ENCODE measurements around the gene PITHD1. TPM values are rescaled to one million over a fixed set of nuclear protein-coding genes. Genes with fewer than 3 reads are reported as not detected.

PITHD1 gene
- total and polyA plus RNA-seq, 2 of the 8 experiments (the other 6 are each of a cell fraction or from before 2014, with no cell fraction given): 67.4 to 68.8 TPM

DNA sequence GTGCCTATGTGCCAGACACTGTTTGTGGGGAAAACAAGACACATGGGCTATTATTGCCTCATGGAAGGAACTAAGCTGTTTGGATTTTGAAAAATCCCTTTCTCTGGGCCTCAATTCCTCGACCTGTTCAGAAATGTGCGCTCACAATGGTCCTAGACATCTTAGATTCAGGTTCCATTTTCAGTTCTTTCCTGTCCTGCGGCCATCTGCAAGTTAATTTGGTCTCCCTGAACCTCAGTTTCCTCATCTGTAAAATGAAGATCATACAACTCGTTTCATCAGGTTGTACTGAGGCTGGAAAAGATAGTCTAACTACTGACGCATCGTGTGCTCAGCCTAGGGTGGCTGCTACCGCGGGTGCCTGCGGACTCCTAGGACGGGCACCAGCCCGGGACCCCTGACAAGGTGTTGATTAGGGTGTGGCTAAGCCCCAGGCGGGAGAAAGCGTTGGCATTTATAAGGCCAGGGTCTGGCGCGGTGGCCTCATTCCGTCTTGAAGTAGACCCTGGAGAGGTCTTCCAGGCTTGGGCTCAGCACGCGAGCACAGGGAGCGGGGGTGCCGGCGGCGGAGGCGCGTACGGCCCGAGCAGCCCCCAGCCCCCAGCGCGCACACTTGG lies 35.4 kb upstream of the PITHD1 start:
- Histone ChIP-seq H3K4me1 (replicated peaks in 1 of 4; ENCODE audit: control insufficient read depth in 3 of 4, insufficient read depth in 4 of 4, low read length in 3 of 4) (peaks cover 3 to 10% (median 3%) of the 10 kb centered on the region in 4 experiments; a peak in 4 of 7 replicates), H3K79me1 (ENCODE audit: low read depth, low read length) (peaks cover 4% of the 10 kb centered on the region; the same call in 1 of the 2 replicates), H2AFZ (ENCODE audit: low read length) (peak overlapping the region; percentile 13; the same call in 1 of the 2 replicates), H3K36me3 (ENCODE audit: control insufficient read depth in 2 of 4, insufficient read depth in 4 of 4, low read length in 3 of 4) (peaks cover 0 to 6% (median 2%) of the 10 kb centered on the region in 4 experiments; a peak in 3 of 8 replicates), H4K91ac (replicated peaks; ENCODE audit: insufficient read length, low read length) (peak overlapping the region; percentile 95), H3K4ac (replicated peaks; ENCODE audit: insufficient read length, low read depth, low read length) (peak overlapping the region; percentile 76), H3K27me3 (replicated peaks in 1 of 4; ENCODE audit: control insufficient read depth in 3 of 4, extremely low read depth in 1 of 4, insufficient read depth in 3 of 4, low read length in 3 of 4) (no peaks in the 10 kb centered on the region), H2BK120ac (replicated peaks; ENCODE audit: low read depth, low read length) (no peak overlapping the region), H2BK15ac (ENCODE audit: low read length) (0 out of 2 replicates have a peak overlapping the region, but pooled peaks have one; percentile 61), H3K23me2 (ENCODE audit: low read depth, low read length) (peaks cover 4% of the 10 kb centered on the region; the same call in 1 of the 2 replicates), H3K4me2 (ENCODE audit: insufficient read depth in 1 of 2, low read depth in 2 of 2, low read length in 2 of 2) (peak overlapping the region; percentile 76 to 79), H3K23ac (ENCODE audit: insufficient read length) (no peak overlapping the region), H2BK20ac (ENCODE audit: low read length) (no peak overlapping the region), H2BK5ac (ENCODE audit: low read depth, low read length) (no peak overlapping the region; the same call in 1 of the 2 replicates), H2AK5ac (ENCODE audit: low read depth, low read length) (no peak overlapping the region), H3K9me3 (ENCODE audit: insufficient read depth in 2 of 2, low read depth in 1 of 2, low read length in 1 of 2) (no peaks in the 10 kb centered on the region), H3K56ac (replicated peaks; ENCODE audit: insufficient read length, low read depth, low read length) (peak overlapping the region; percentile 88), H3K14ac (ENCODE audit: insufficient read length) (no peak overlapping the region), H4K20me1 (replicated peaks in 1 of 2; ENCODE audit: control insufficient read depth in 1 of 2, insufficient read depth in 2 of 2, low read length in 2 of 2) (peaks cover 9 to 12% of the 10 kb centered on the region in 2 experiments), H3K79me2 (ENCODE audit: control insufficient read depth in 1 of 2, insufficient read depth in 2 of 2, low read length in 2 of 2) (peaks cover 19 to 41% of the 10 kb centered on the region in 2 experiments), H4K8ac (ENCODE audit: extremely low read depth, insufficient read depth, low read length) (peak overlapping the region; percentile 87), H3K18ac (ENCODE audit: extremely low read depth, low read length) (peak overlapping the region; percentile 93), H4K5ac (ENCODE audit: insufficient read length, low read depth, low read length) (peak overlapping the region; percentile 91), H3K27ac (ENCODE audit: low read depth, low read length) (no peak overlapping the region; the same call in 1 of the 2 replicates), H3K4me3 (ENCODE audit: extremely low read depth in 1 of 4, insufficient read depth in 2 of 4, low read depth in 3 of 4, low read length in 4 of 4) (peak overlapping the region; percentile 79 to 88 (median 84)), H2BK12ac (ENCODE audit: low read depth, low read length) (no peak overlapping the region), H3K9ac (replicated peaks in 1 of 4; ENCODE audit: extremely low read depth in 1 of 4, low read depth in 3 of 4, low read length in 3 of 4) (peak overlapping the region in 3 of 4 experiments; percentile 67 to 78 (median 70); a peak in 6 of 7 replicates)
- CTCF ChIA-PET (ENCODE audit: partially characterized antibody): interaction anchor here (1.0 to 1.2 kb wide), 2 partner anchors 52 to 198 kb away, joined by 3 to 4 read pairs; partner anchors contain the start of gene RPL11
- FAIRE-seq (no peak), DNase-seq (ENCODE audit: low read depth in 1 of 2, low spot score in 2 of 2) (peak in 1 of 2 experiments; percentile 29)
- POLR2A ChIA-PET (ENCODE audit: partially characterized antibody): interaction anchor here (0.6 to 13.6 kb wide), 24 partner anchors 9 to 245 kb away, joined by 3 to 190 read pairs (median 5); partner anchors contain the start of genes LYPLA2, PITHD1, RPL11 and SRSF10
- 15% methylated on average over 21 of the region's 28 CpGs; no CpG with 5 or more reads in 1 of the 2 experiments for WGBS, 2 experiments (ENCODE audit: extremely low coverage in 1 of 2, insufficient coverage in 1 of 2, insufficient read length in 1 of 2, insufficient replicate concordance in 2 of 2, low coverage in 1 of 2, low lambda C conversion rate in 2 of 2, missing lambda C conversion rate in 1 of 2)
- TF ChIP-seq TAF1 (IDR thresholded peaks at IDR 0.05; ENCODE audit: low read depth, low read length) (peak; percentile 94), GTF2F1 (IDR thresholded peaks at IDR 0.05; ENCODE audit: borderline replicate concordance, low read depth, low read length) (peak; percentile 64; the same call in 1 of the 2 replicates), SP1 (IDR thresholded peaks at IDR 0.05; ENCODE audit: low read depth, low read length) (0 out of 2 replicates have a peak, but pooled peaks have one; percentile 15), KDM5A (IDR thresholded peaks at IDR 0.05; ENCODE audit: low read length) (no peak), POLR2AphosphoS5 (IDR thresholded peaks at IDR 0.05; ENCODE audit: low read depth, low read length) (peak; percentile 84), CHD1 (IDR thresholded peaks at IDR 0.05; ENCODE audit: low read depth, low read length) (no peak), SIN3A (conservative IDR thresholded peaks at IDR 0.05 in 1 of 2, IDR thresholded peaks at IDR 0.05 in 1 of 2; ENCODE audit: low read depth in 1 of 2, low read length in 2 of 2) (peak in 1 of 2 experiments; percentile 37; a peak in 1 of 4 replicates), JUND (IDR thresholded peaks at IDR 0.05; ENCODE audit: low read length) (0 out of 2 replicates have a peak, but pooled peaks have one; percentile 20), JUN (IDR thresholded peaks at IDR 0.05; ENCODE audit: low read depth, low read length) (no peak)
- TF ChIP-seq, protein P1, sequence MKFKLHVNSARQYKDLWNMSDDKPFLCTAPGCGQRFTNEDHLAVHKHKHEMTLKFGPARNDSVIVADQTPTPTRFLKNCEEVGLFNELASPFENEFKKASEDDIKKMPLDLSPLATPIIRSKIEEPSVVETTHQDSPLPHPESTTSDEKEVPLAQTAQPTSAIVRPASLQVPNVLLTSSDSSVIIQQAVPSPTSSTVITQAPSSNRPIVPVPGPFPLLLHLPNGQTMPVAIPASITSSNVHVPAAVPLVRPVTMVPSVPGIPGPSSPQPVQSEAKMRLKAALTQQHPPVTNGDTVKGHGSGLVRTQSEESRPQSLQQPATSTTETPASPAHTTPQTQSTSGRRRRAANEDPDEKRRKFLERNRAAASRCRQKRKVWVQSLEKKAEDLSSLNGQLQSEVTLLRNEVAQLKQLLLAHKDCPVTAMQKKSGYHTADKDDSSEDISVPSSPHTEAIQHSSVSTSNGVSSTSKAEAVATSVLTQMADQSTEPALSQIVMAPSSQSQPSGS (IDR thresholded peaks at IDR 0.05; ENCODE audit: low read length): no peak
